GM18909 (cell line): Measurements from ENCODE around the gene CDC20.
A peak's percentile ranks its signal among the peaks of the same experiment; 100 is the strongest.
"Not testable (repeated sequence)": the region's sequence is repeated elsewhere in the genome, so short reads cannot be mapped to it uniquely, and the experiment has no call there.

Experiments
- ATAC-seq: cut with Tn5 transposase; IDR thresholded peaks from one replicate; pipeline ENCODE4 v1.9.1; 2021; ENCODE audit warnings: mild to moderate bottlenecking; ENCODE audit not compliant: unreplicated experiment, poor library complexity

Gene CDC20

DNA sequence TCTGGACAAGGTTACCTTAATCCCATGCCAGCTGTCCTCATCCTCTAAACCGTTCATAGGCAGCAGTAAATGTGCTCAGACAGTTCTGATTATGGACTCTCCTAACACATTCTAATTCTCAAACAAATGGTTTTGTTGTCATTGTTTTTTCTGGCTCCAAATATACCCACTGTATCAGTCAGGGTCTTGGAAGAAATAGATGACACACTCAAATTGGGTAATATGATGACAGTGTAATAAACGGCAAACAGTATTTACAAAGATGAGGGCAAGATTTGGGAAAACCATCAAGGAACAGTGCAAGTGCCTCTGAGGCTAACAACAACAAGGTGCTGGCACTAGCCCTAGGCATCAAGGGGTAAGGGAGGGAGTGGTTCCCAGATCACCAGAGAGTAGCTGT, 4.3 kb upstream of the CDC20 start:
- ATAC-seq = no peak

DNA sequence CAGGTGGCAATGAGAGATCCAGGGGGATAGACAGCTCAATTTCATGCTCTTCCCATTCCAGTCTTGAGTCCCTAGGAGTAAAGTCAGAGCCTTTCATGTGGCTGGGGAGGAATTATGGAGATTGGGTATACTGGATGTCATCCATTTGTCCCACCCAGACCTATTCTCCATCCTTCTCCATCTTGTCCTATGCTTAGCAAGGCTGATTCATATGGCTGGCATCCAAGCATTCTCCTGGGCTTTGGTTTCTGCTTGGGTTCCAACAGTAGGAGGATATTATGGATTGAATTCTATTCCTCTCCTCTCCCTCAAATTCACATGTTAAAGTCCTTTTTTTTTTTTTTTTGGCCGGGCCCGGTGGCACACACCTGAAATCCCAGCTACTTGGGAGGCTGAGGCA, 3.8 kb upstream of the CDC20 start:
- no peak for ATAC-seq

DNA sequence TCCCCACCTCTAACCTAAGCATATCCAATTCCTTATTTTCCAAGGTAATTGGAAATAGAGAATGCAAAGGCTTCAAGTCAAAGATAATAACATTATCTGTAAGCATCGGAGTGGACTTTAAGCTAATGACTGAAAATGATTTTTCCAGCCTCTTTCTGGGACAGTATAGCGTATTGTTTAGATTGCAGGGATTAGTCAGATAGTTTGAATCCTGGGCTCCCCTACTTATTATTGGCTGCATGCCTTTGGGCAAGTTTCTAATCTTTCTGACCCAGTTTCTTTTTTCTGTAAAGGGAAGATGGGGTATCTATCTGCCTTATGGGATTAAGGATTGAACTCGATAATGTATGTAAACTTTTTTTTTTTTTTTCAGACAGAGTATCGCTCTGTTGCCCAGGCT, 1.5 kb upstream of the CDC20 start:
- ATAC-seq = no peak

DNA sequence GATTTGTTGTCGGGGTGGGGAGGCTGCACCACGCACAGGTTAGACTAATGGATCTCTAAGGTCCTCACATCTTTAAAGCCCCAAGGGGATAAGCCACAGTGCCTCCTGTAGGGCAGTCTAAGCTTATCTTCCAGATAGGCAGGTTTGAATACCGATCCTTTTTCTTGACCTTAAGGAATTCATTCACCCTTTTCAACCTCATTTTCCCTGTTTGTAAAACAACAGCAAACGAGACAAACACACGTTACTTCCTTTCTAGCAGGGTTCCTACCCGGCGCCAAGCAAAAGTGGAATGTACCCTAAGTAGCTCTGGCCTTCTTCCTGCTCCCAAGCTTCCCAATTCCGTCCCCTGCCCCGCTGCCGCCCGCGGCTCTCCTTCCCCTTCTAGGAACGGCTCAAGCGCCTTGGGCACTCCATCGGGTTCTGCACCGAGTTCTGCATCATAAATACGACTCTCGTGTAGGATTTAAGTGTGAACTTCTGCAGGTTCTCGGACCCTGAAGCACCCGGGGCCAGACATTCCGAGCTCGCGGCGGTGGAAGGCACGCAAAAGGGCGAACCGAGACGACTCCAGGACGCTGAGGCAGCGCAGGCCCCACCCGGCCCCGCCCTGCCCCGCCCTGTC, 548 bp upstream of the CDC20 start:
- peak; percentile 13 for ATAC-seq

DNA sequence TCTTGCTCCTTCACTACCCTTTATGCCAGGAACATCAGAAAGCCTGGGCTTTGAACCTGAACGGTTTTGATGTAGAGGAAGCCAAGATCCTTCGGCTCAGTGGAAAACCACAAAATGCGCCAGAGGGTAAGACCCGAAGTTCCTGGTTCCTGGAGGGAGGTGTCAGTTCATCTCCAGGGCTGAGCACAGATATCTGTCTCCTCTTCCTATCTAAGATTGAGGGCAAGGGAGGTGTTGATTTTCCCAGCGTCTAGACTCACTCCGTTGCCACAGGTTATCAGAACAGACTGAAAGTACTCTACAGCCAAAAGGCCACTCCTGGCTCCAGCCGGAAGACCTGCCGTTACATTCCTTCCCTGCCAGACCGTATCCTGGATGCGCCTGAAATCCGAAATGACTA, 915 bp downstream of the CDC20 start:
- no peak for ATAC-seq

DNA sequence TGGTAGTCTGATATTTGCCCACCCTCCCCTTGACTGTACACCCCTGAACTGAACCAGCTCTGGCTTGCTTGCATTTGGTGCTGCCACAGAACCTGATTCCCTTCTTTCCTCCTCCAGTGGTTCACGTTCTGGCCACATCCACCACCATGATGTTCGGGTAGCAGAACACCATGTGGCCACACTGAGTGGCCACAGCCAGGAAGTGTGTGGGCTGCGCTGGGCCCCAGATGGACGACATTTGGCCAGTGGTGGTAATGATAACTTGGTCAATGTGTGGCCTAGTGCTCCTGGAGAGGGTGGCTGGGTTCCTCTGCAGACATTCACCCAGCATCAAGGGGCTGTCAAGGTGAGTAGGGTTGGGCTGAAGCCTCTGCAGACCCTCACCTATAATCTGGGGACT, 1.8 kb downstream of the CDC20 start:
- no peak for ATAC-seq

DNA sequence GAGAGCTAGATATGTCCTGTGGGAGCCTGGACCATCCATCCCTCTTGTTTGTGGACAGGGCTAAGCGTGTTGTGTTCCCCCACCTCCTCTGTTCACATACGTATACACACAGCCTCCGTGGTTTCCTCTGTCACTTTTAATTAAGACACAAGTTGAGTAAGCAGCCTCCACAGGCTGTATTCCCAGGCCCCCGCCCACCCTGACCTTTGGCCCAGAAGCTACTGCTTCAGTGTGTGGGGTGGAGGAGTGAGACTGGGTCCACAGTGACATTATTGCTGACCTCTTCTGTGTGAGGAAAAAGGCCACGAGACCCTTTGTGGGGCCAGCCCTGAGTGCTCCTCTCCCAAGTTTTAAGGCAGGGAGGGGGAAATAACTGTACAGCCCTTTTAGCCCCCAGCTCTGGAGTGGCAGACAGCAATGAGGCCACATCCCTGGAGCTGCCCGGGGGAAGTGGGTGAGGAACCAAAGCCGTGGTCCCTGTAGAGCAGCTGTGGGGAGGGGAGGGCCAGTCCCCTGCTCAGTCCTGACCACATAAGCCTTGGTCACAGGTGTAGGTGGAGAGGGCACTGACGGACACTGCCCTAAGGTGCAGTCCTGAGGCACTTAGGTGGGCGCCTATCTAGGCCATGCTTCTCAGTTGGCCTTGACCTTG, 4.6 kb downstream of the CDC20 start:
- no peak for ATAC-seq

DNA sequence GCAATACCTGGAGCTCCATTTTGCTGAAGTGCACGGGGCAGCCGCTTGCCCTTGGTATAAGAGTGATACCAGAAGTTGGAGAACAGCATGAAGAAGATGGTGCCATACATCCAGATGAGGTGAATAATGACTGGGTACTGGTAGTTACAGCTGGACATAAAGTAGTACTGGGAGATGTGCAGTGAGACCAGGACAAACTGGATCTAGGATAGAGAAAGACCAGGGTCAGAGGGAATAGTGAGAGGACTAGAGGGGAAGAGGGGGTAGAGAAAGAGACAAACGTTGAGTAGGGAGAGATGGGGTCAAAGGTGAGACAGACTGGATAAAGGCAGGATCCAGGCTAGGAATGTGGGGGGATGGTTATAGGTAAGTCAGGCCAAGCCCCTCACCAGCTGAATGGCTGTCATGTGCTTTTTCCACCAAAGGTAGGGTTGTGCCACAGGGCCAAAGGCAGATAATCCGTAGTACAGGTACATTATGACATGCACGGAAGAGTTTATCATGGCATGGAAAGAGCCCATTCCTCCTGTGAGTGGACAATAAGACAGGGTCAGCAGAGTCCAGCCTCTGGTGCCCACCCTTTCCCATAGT, 5.2 kb downstream of the CDC20 start:
- no peak for ATAC-seq

DNA sequence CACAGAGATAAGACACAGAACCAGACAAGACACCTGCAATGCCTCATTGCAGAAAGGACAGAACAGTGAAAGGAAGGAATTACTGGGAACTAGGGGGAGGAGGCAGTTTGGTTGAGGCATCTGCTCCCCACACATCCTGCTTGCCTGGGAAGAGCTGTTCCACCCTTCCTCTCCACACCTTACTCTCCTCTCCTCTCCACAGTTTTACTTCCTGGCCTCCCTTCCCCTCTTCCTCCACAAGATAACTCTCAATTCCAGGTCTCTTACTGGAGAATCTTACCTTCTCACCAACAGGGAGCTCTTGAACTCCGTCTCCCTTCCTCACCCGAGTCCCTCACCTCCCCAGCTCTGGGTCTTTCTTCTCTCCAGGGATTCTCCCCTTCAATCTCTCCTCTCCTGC, 6.9 kb downstream of the CDC20 start:
- no peak for ATAC-seq

DNA sequence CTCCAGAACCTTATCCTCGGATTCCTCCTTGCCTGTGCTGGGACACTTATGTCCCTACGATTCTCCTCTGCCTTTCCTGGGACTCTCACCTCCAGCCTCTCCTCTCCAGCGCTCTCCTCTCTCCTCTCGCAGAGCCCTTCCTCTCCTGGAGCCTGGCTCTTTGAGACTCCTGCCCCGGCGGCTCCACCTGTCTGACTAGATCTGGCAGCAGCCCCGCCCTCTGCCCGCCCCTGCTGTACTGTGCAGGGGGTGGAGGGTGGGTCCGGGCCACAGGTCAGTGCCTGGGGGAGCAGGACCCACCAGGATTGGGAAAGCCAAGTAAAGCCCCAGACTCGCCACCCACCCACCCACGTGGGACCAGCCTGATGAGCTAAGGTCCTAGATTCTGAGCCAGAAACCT, 7.4 kb downstream of the CDC20 start:
- ATAC-seq = no peak

DNA sequence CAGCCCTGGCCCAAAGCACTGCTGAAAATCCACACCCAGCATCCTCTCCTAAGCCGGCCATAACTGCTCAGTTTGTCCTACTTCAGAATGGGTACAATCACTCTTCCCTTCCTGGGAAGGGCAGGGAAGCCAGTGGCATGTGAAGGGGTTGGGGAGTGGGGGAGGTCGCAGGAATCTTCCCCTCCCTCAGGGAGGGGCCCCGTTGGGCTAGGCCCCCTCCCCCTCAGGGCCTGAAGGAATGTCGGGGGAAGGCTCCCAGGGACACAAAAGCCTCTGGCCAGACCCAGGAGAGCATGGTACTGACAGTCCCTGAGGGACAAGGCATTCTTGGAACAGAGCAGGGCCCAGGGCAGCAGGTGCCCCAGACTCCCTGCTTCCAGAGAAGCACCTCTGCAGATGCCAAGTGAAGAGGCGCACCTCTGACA, 7.8 kb downstream of the CDC20 start:
- no peak for ATAC-seq

DNA sequence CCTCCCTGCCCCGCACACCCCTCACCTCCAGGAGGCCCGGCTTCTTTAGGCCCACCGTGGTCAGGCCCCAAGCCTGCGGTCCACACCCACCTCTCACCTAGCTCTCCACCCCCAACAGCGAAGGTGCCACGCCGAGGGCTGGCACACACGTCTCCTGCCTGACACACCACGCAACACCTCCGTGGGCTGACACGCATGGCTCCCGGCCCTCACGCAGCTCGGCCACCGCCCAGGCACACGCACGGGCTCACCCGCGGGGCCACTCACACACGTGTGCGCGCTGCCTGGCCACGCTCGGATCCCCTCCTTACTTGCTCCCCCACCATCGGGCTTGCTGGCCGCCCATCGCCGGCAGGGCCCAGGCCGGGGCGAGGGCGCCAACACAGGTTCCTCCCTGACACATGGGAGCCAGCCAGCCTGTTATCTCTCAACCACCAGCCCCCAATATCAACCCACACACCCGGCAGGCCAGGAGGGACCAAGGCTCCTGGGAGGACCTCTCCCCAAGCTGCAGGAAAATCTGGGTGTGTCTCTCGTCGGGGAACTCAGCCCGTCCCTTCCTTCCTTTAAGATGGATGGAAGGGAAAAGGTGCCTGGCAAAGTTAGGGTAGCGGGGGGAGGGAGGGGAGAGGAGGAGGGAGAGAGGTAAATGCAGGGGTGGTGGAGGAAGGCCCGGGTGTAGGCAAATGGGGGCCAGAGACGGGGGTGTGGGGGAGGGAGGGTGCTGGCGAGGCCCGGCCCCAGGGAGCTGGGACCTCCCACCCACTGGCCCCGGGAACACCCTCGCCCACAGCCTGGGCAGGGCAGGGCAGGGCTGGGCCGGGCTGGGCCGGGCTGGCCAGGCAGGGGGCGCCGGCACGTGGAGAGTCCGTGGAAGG, 8.5 kb downstream of the CDC20 start:
- peak; percentile 44 for ATAC-seq

DNA sequence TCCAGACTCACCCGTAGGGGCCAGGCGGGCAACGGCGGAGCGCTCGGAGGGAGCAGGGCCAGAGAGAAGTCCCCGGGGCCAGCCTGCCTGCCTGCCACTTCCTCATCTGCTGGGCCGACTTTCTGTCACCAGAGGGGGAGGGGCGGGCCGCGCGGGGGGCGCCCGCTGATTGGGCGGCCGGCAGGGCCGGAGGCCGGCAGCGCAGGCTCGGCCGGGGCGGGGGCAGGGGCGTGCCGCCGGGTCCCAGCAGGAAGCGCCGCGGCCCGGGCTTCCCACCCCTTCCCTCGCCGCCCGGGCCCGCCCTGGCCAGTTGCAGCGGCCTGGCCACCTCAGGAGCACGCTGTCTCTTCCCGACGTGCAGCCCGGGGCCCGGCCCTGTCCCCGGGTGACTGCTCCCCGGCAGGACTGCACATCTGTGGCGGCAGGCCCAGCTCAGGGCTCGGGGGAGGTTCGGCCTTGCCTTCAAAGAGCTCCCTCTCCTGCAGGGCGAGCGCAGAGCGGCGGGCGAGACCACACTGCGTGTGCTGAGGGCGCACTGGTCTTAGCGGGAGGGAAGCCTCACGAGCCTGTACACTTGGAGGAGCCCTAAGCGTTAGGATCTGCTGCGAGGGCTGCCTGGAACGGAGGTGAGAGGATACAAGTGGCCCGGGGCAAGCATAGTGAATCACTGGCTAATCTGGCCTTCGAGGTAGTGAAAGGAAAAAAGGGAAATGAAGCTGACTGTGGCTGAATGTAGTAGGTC, 9.3 kb downstream of the CDC20 start, which contains the start of gene ELOVL1:
Gene ELOVL1 (minus strand): TSS at position 108 of the 742 bp plus-strand sequence. CDS start 2,402 bp downstream, outside the sequence.
- ATAC-seq = peak; percentile 75

DNA sequence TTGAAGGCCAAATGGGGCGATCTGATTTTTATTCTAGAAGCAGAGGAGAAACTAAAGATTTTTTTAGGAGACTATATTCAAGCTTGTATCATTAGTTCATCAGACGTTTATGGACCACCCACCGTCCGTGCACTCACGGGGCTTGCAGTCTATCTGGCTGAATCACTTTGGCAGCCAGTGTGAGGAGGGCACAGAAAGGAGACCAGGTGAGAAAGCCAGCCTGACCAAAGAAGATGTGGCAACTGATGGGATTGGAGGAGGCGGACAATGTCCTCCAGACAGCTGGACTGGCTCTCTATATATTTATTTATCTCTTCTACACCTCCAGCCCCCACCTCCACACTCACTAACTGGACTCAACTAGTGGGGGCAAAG, 9.9 kb downstream of the CDC20 start:
- peak; percentile 2 for ATAC-seq

DNA sequence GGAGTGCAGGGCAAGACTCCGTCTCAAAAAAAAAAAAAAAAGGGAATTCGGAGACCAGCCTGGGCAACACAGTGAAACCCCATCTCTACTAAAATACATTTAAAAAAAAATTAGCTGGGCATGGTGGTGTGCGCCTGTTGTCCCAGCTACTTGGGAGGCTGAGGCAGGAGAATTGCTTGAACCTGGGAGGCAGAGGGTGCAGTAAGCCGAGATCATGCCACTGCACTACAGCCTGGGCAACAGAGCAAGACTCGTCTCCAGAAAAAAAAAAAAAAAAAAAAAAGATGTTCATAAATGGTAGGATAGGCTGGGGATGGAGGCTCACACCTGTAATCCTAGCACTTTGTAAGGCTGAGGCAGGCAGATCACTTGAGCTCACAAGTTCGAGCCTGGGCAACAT, 11.0 kb downstream of the CDC20 start:
- ATAC-seq = not testable (repeated sequence)

DNA sequence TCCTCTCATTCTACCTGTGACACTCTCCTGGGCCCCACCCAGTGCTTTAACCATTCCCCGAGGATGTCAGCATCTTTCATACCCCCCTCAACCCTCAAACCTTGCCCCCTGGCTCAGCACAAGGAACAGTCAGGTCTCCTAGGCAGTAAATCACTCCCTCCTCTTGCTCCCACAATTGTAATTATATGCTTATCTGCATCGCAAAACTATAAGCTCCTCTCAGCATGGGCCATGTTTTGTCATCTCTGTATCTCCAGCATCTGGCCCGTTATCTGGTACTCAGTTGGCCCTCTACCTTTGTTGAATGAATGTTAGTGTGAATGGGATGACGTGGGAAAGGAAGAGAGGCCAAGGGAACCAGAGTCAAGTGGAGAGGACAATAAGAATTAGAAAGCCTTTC, 11.8 kb downstream of the CDC20 start:
- no peak for ATAC-seq

DNA sequence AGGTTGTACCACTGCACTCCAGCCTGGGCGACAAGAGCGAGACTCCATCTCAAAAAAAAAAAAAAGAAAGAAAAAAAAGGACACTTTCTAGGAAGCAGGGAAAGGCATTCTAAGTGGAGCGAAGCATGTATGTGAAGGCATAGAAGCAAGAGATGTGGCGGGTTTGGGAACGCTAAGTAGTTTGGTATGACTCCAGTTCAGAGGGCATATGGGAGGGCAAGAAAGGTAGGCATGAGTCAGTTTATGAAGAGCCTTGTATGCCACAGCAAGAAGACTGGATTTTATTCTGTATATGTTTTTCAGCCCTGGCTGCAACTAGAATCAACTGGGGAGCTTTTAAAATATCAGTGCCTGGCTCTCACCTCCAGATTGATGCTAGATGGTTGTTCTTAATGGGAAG, 13.4 kb downstream of the CDC20 start:
- ATAC-seq = no peak

DNA sequence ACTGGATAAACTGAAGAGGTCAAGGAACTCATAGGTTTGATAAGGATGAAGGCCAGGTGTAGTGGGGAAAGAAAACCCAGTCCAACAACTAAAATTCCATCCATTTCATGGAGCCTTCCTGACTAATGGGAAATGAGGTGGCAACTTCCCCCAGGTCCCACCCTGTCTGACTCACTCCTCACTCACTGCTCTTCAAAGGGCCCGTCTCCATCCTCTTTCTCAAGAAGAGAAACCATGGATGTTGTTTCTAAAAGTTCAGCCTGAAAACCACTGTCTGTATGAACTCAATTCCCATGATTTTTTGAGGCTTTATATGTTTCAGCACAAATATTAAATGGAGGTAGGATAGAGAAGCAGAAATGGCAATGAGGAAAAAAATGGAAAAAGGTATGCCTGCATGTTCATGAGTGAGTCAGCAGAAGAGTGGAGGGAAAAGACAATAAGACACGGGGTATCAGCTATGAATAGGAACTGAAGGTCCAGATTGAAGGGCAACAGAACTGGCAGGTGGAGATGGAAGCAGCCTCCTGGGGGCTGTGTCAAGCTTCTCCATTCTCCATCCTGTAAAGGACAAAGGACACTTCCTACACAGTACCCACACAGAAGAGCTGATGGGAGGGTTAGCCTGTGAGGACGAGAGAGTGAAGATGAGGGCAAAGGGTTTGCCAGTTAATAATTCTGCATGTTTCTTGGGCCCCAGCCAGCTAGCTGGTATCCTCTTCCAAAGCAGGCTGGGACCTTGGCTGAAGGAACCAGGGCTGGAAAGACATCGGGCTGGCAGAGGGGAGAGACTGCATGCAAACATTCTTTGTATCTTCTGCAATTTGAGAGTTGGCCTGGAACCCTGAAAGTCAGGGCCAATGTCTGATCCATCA, 14.5 kb downstream of the CDC20 start:
- no peak for ATAC-seq

DNA sequence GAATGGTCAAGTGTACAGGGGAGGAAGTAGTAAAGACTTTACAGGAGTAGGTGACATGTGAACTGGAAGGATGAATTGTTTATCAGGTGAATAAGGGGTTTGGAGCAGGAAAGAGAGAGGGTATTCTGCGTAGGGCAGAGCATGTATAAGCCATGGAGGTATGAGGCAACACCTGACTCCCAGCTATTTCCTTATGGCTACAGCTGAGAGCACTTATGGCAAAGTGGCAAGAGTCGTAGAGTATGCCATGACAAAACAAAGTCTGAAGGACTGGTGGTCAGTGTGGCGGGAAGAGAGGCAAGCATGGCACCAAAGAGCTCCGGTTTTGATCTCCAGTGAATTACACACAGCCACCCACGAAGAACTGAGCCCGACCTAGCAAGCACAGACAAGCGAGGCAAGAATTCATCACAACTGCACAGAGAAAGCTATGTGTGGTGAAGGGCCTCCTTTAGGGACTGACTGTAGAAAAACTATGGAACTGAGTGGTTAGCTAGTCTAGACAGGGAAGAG, 18.0 kb downstream of the CDC20 start:
- ATAC-seq = no peak
